GM19023 (cell line): Measurements from ENCODE around the gene SYT1.
"Not testable (repeated sequence)": the region's sequence is repeated elsewhere in the genome, so short reads cannot be mapped to it uniquely, and the experiment has no call there.

ENCODE experiments used
- ATAC-seq: cut with Tn5 transposase; IDR thresholded peaks from one replicate; pipeline ENCODE4 v1.9.1; 2021; ENCODE audit warnings: mild to moderate bottlenecking, moderate library complexity; ENCODE audit not compliant: unreplicated experiment

SYT1 gene

GRCh38 chr12:78864403-78864869 lies at the start of gene SYT1:
Gene SYT1 (plus strand): TSS chr12:78864774.
- peak; percentile 44 for ATAC-seq

- ATAC-seq = no peak
These were observed 46.1 kb upstream of the SYT1 start for GRCh38 chr12:78818487-78818886.

GRCh38 chr12:78820946-78821345 lies 43.6 kb upstream of the SYT1 start:
- no peak for ATAC-seq

GRCh38 chr12:78824918-78825317 lies 39.7 kb upstream of the SYT1 start:
- no peak for ATAC-seq

- no peak for ATAC-seq
These were observed 34.9 kb upstream of the SYT1 start for GRCh38 chr12:78829690-78830089.

DNA sequence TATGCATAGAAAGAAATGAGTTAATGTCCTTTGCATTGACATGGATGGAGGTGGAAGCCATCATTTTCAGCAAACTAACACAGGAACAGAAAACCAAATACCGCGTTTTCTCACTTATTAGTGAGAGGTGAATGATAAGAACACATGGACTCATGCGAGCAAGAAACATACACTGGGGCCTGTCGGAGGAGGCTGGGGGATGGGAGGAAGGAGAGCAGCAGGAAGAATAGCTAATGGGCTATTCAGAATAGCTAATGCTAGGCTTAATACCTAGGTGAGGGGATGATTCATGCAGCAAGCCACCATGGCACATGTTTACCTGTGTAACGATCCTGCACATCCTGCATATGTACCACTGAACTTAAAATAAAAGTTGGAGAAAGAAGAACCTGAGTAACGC lies 29.1 kb upstream of the SYT1 start:
- no peak for ATAC-seq

DNA sequence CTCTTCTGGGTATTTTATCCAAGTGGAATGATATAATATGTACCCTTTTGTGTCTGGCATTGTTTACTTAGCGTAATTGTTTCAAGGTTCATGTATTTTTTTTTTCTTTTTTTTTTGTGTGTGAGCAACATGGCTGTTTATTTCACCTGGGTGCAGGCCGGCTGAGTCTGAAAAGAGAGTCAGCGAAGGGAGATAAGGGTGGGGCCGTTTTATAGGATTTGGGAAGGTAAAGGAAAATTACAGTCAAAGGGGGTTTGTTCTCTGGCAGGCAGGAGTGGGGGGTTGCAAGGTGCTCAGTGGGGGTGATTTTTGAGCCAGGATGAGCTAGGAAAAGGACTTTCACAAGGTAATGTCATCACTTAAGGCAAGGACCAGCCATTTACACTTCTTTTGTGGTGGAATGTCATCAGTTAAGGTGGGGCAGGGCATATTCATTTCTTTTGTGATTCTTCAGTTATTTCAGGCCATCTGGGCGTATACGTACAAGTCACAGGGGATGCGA lies 24.0 kb upstream of the SYT1 start:
- not testable (repeated sequence) for ATAC-seq

DNA sequence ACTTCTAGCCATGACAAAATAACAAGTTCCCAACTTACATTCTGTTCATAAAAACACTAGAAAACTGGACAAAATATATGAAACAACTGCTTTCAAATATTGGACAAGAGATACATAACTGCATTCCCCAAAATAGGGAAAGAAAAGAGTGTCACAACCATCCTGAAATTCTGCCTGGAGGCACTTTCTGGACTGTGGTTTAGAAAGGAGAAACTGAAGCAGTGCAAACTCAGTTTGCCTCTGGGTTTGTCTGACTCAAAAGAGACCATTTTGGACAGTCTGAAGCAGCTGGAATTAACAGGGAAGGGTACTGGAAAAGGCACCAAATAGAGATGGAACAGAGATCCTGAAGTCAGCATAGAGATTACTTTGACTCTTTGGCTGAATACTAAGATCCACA lies 11.3 kb upstream of the SYT1 start:
- no peak for ATAC-seq

DNA sequence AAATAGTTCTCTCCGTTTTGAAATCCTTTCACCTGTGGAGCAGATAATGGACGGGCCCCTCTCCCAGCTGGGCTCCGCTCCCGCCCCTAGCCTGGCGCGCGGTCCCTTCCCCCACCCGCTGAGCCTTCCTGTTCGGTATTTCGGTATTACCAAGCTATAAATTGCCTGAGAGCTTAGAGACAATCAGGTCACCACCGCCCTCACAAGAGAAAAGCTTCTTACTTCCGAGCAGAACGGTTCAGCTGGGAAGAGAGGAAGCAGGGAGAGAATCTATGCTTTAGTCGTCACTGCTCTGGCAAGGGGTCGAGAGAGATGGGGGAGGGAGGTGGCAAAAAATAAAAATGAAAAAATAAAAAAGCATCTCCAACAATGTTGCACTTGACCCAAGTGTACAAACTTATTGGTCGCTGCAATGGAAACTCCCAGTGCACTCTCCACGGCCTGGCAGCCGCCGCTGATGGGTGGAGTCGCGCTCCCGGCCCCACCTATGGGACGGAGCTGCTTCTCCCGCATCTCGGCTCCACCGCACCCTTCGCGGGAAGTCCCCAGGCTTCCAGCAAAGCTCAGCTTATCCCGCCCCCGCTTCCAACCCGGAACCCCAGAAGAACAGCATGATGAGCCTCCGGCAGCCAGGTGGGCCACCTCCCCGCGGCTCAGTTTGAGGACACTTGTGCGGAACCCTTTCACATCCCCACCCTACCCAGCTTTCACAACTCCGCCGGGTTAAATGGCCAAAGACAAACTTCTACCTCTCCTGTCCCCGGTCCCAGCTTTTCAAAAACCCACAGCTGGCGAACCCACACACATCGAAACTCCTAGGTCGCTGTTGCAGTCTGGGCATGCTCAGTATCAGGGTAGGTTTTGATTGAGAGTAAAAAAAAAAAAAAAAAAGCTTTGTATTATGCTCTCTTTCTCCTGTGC lies 832 bp upstream of the SYT1 start:
- peak; percentile 51 for ATAC-seq

GRCh38 chr12:78864870-78865463 lies 393 bp downstream of the SYT1 start:
- ATAC-seq = peak; percentile 13

DNA sequence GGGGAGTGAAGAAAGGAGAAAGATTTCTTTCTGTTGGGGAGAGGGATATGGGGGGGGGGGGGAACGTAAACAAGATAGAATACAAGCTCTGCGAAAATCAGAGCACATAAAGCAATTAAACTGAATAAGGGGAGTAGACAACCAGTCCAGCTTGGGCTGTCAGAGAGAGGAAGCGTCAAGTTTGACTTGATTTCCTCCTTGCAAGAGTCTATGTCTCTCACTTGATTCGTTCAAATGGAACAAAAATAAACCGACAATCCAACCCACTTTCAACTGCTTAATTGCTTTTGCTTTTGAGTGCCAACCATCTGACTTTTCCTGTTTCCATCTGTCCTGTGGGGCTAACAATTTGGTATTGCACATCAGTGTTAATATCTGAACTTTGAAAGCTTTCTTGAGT lies 942 bp downstream of the SYT1 start:
- ATAC-seq = no peak

- ATAC-seq = no peak
These were observed 1.9 kb downstream of the SYT1 start for GRCh38 chr12:78866518-78866917.

GRCh38 chr12:78870539-78870938 lies 6.0 kb downstream of the SYT1 start:
- no peak for ATAC-seq

- ATAC-seq = no peak
These were observed 7.0 kb downstream of the SYT1 start for GRCh38 chr12:78871566-78871965.

DNA sequence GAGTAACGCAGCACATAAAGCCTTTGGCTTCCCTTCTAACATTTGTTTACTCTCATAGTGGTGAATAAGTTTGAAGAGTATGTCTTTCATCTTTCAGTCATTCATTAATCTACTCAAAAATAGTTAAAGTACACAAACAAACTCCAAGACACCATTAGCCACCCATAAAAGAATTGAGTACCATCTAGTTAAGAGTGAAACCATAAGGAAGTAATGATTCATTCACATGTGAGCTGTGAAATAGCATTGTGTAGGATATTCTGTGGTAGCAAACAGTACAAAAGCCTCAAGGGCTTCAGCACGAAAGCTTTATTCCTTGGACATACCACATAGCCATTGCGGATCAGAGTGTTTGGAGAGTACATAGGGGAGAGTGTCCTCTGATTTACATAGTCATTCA lies 13.9 kb downstream of the SYT1 start:
- ATAC-seq = no peak

DNA sequence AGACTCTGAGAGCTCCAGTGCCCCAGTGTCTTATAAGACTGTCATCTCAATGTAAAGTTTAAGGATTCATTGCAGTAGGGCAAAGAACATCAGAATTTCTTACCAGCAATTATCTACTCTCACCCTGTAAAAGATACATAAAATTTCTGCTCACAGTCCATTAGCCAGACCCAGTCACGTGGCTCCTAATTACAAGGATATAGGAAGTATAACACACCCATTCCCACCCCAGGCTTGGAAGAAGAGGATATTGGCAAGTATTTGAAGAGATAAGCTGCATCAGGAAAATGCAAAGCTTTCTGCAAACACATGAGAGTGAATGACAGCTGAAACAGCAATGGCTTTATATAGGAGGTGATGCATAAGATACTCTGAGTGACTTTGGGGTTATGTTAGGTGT lies 14.3 kb downstream of the SYT1 start:
- ATAC-seq = no peak

GRCh38 chr12:78880078-78880477 lies 15.5 kb downstream of the SYT1 start:
- ATAC-seq = no peak

GRCh38 chr12:78881685-78882084 lies 17.1 kb downstream of the SYT1 start:
- no peak for ATAC-seq

DNA sequence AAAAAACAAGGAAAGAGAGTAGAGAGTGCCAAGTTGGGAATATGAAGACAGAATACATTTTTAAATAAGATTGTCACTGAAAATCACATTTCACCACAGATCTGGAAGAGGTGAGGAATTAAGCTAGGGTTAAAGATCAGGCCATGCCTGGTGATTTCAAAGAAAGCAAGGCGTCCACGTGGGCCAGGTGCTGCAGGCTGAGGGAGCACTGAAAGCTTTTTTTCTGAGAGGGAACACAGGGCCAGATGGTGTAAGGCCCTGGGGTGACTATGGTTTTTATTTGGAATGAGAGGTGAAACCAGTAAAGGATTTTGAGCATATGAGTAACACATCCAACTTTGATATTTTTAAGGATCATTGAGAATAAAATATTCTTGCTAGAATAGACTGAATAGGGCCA lies 20.9 kb downstream of the SYT1 start:
- ATAC-seq = no peak

GRCh38 chr12:78886719-78887407 lies 22.3 kb downstream of the SYT1 start:
- ATAC-seq = no peak

DNA sequence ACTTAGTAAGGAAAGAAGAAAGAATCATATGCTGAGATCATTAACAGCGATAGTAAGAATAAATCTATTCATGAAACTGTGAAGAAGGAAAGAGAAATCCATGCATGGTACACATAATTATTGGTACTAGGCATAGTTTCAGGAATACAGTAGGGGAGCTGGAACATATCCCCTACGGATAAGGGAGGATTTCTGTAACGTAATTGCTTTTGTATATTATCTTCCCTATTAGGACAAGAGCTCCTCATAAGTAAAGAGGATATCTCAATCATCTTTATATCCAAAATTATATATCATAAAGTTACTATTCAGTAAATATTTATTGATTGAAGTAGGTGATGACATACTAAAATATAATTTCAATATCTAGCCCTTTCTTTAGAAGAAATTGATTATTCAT lies 22.9 kb downstream of the SYT1 start:
- no peak for ATAC-seq
